Astrocyte of the spinal cord (primary cell): ENCODE data around the gene CARD14.

ENCODE experiments used
- DNase-seq: peaks from one replicate; pipeline ENCODE4 v3.0.0; 2011; ENCODE audit warnings: low read depth, low spot score
- H3K4me3 ChIP-seq: 2 replicates; pipeline ENCODE4 v1.5.1; 2011; ENCODE audit warnings: low read depth, mild to moderate bottlenecking, low read length, moderate library complexity
- CTCF ChIP-seq: IDR thresholded peaks from 2 replicates; pipeline ENCODE4 v1.5.1; 2012; ENCODE audit warnings: low read depth, mild to moderate bottlenecking, low read length, inconsistent platforms
- in situ Hi-C: cut with HindIII; loops from 2 replicates; pipeline ENCODE4 v1.10.0; 2017; ENCODE audit warnings: low sequenced_read_pairs

The CARD14 gene

GRCh38 chr17:80212511-80212910 is 42.7 kb downstream of the CARD14 start:
- DNase-seq: no peak
- in situ Hi-C loops: no loop called here
- TF ChIP-seq CTCF: no peak
- no peak overlapping the region for H3K4me3 ChIP-seq

- in situ Hi-C loops: no loop called here
- no peak overlapping the region for H3K4me3 ChIP-seq
- TF ChIP-seq CTCF: no peak
- no peak for DNase-seq
Observed at GRCh38 chr17:80212962-80213642, 43.3 kb downstream of the CARD14 start.

GRCh38 chr17:80213643-80213975 is 43.8 kb downstream of the CARD14 start:
- no peak overlapping the region for H3K4me3 ChIP-seq
- in situ Hi-C loops: no loop called here

GRCh38 chr17:80214012-80214877 is 44.4 kb downstream of the CARD14 start:
- no peak for TF ChIP-seq CTCF
- DNase-seq: no peak
- H3K4me3 ChIP-seq: no peak overlapping the region
- in situ Hi-C loops: no loop called here

More at GRCh38 chr17:80213643-80213975, 43.8 kb downstream of the CARD14 start:
- TF ChIP-seq CTCF: no peak
- DNase-seq: no peak

GRCh38 chr17:80214878-80215210 is 45.0 kb downstream of the CARD14 start:
- H3K4me3 ChIP-seq: no peak overlapping the region
- in situ Hi-C loops: no loop called here
- no peak for TF ChIP-seq CTCF
- no peak for DNase-seq

- no peak for TF ChIP-seq CTCF
- in situ Hi-C loops: no loop called here
- H3K4me3 ChIP-seq: no peak overlapping the region
- no peak for DNase-seq
Observed at GRCh38 chr17:80216473-80217456, 46.9 kb downstream of the CARD14 start.
